GM12874 (cell line): ENCODE results near the gene TBC1D9.

ENCODE experiments used
- TF ChIP-seq, protein P1 (sequence below): IDR thresholded peaks from 2 replicates; pipeline ENCODE4 v1.5.1; 2011; ENCODE audit warnings: low read depth, mild to moderate bottlenecking, control low read depth, low read length, moderate library complexity; ENCODE audit not compliant: insufficient read depth

TBC1D9 gene

GRCh38 chr4:140769209-140769608 lies 13.0 kb upstream of the TBC1D9 start:
- TF ChIP-seq, protein P1, sequence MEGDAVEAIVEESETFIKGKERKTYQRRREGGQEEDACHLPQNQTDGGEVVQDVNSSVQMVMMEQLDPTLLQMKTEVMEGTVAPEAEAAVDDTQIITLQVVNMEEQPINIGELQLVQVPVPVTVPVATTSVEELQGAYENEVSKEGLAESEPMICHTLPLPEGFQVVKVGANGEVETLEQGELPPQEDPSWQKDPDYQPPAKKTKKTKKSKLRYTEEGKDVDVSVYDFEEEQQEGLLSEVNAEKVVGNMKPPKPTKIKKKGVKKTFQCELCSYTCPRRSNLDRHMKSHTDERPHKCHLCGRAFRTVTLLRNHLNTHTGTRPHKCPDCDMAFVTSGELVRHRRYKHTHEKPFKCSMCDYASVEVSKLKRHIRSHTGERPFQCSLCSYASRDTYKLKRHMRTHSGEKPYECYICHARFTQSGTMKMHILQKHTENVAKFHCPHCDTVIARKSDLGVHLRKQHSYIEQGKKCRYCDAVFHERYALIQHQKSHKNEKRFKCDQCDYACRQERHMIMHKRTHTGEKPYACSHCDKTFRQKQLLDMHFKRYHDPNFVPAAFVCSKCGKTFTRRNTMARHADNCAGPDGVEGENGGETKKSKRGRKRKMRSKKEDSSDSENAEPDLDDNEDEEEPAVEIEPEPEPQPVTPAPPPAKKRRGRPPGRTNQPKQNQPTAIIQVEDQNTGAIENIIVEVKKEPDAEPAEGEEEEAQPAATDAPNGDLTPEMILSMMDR, result no peak

DNA sequence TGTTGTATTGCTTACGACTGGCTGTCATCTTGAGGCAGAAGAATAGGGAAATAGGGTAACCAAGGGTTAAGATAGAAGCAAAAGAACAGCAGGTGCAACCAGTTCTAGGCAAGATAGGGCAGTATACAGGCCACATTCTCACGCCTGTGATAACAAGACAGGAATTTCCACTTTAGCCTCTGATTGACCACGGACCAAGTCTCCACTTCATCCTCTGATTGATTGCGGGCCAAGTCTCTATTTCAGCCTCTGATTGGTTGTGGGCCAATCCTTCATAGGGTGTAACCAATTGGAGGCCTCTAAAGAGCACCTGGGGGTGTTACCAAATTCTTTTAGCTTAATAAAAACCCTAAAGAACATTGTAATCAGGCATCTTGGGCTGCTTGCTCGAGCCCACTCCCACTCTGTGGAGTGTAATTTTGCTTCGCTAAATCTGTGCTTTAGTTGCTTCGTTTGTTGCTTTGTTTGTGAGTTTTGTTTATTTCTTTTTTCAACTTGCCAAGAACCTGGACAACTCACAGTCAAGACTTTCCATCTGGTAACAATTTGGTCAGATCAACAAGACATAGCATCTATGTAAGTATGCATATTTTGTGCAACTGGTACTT lies 8.7 kb upstream of the TBC1D9 start:
- TF ChIP-seq, protein P1, result no peak

- TF ChIP-seq, protein P1, result no peak
These were observed 6.0 kb upstream of the TBC1D9 start for GRCh38 chr4:140762202-140762601.

DNA sequence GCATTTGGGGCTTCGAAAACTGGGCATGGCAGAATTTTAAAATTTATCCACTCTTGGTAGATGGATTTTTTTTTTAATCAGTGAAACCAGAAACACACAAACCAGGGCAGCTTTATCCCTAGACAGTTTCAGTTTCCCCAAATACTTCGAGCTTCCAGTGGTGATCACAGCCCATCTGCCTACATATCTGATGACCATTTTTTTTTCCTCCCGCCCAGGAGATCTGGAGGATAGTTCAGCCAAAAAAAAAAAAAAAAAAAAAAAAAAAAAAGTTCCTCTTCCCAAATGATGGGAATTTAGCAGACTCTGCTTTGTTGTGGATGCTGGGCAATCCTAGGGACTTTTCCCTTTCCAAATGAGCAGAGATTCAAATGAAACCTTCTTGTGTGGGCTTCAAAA lies 1.0 kb upstream of the TBC1D9 start:
- TF ChIP-seq, protein P1, result no peak

- TF ChIP-seq, protein P1, result no peak
These were observed 339 bp downstream of the TBC1D9 start for GRCh38 chr4:140755774-140756318.

- TF ChIP-seq, protein P1, result no peak
These were observed 1.0 kb downstream of the TBC1D9 start for GRCh38 chr4:140754918-140755773.

GRCh38 chr4:140753329-140753728 lies 2.9 kb downstream of the TBC1D9 start:
- TF ChIP-seq, protein P1, result no peak
